Raji (cell line): ENCODE results near the gene RRAS.

Experiments
- POLR2A ChIP-seq: IDR thresholded peaks from 2 replicates; pipeline ENCODE4 v1.6.1; 2011; ENCODE audit warnings: low read depth, low read length, control low read depth; ENCODE audit not compliant: insufficient read depth

Gene RRAS

DNA sequence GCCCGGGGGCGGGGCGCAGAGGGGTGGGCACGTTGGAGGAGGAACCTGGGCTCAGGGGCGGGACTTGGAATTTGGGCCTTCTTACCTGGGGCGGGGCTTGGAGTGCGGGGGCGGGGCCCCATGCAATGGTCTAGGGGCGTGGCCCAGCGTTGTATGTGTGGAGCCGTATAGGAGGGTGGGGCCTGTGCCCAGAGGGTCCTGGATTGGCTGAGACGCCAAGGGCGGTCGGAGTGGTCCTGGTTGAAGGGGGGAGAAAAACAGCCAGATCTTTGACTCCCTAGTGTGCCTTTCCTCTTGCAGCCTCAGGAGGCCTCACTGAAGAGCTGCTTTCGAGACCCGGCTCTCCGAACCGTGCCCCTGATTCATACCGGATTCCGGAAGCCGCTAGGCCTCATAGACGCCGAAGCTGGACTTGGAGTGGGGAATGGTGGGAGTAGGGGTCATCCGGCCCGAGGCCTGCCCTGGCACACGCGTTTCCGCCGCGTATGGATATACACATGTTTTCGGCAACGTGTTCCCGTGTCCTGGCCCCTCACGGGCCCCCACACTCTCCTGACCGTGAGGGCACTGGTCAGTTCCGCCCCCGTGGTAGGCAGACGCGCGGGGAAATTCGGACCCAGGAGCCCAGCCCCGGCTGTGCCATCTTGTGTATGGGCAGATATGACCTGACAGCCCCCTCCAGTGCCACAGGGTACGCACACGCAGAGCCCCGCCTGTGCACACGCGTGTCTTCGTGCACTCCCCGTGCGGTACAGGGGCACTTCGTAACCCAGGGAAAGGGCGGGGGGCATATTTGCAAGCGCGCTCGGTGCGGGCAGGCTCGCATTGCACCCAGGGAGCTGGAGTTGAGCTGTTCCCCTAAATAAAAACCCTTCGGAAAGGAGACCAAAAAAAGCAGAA is 49.6 kb downstream of the RRAS start:
- peak; percentile 98 for TF ChIP-seq POLR2A

DNA sequence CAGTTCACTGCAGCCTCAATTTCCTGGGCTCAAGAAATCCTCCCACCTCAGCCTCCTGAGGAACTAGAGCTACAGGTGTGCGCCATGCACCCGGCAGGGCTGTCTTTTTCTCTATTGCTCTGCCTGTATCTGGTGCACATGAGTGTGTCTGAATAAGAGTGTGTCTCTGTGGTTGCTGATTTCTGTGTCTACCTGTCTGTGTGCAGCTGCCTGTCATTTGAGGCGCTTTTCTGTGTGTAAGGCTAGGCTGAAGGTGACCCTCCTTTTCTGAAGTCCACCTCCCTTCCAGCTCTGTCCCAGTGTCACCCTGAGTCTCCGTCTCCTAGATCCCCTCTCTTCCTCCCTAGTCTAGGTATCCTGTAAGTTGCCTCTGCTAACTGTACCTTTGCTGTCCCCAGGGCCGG is 50.4 kb downstream of the RRAS start:
- TF ChIP-seq POLR2A, result no peak

DNA sequence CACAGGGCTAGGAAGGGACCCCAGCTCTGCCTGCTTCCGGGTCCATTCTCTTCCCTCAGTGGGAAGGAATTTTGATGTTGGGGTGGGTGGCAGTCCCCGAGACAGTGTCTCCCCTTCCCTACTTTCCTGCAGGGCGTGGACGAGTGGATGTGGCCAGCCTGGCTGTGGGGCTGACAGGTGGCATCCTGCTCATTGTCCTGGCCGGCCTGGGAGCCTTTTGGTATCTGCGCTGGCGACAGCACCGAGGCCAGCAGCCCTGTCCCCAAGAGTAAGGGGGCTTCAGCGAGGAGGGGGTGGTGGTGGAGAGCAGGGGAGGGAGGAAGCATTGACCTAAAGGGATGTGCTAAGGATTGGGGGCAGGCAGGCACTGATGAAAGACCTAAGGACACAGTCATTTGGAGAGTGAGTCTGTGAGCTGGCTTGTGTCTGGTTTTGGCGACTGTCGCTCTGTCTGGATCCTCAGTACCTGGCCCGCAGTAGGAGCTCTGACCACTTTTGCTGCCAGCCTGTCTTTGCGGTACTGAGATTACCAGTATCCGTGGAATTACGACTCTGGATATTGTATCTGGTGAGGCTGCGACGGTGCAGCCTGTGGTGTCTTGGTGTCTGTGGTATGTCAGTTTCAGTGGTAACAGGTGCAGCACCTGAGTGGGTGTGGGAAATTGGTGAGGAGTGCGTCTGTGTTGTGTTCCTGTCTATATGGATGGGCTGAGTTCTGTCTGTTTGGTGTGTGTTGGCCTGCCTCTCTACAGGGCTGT is 51.4 kb downstream of the RRAS start:
- no peak for TF ChIP-seq POLR2A

DNA sequence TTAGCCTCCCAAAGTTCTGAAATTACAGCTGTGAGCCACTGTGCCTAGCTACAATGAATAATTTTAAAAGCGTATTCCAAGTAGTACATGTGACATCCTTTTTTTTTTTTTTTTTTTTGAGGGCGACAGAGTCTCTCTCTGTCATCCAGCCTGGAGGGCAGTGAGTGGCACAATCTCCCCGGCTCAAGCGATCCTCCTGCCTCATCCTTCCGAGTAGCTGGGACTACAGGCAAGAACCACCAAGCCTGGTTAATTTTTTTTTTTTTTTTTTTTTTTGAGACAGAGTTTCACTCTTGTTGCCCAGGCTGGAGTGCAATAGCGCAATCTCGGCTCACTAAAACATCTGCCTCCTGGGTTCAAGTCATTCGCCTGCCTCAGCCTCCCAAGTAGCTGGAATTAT is 52.7 kb downstream of the RRAS start:
- TF ChIP-seq POLR2A, result no peak
